VCaP (cell line): ENCODE measurements around the gene ANKRD22.

Source experiments
- H3K27ac ChIP-seq: fragments of 450-650 bp; 2 replicates; pipeline ENCODE4 v1.5.1; 2017
- TF ChIP-seq, protein P1 (sequence below): fragments of 450-650 bp; conservative IDR thresholded peaks from 2 replicates; pipeline ENCODE4 v1.5.1; 2017; ENCODE audit warnings: mild to moderate bottlenecking, moderate library complexity

The ANKRD22 gene

DNA sequence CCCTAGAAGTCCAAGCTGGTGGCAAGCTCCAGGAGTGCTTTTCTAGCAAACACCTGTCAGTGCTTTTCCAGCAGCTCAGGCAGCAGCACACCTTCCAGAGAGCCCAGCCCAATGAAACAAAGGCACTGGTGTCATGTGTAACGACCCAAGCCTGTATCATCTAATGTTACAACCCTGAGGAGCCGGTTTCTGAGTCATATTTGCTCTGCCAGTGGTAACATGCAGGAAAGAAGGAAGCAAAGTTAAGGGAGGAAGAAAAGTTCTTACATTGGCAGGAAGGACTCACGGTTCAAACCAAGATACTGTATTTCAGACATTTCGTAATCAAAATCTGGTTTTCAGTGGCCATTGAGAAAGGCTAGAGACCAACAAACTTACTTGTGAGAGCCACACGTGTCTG lies at the start of gene ANKRD22:
ANKRD22 (minus strand) TSS at position 139 of the 400 bp plus-strand sequence. CDS start 237 bp downstream, outside the sequence.
- TF ChIP-seq, protein P1, sequence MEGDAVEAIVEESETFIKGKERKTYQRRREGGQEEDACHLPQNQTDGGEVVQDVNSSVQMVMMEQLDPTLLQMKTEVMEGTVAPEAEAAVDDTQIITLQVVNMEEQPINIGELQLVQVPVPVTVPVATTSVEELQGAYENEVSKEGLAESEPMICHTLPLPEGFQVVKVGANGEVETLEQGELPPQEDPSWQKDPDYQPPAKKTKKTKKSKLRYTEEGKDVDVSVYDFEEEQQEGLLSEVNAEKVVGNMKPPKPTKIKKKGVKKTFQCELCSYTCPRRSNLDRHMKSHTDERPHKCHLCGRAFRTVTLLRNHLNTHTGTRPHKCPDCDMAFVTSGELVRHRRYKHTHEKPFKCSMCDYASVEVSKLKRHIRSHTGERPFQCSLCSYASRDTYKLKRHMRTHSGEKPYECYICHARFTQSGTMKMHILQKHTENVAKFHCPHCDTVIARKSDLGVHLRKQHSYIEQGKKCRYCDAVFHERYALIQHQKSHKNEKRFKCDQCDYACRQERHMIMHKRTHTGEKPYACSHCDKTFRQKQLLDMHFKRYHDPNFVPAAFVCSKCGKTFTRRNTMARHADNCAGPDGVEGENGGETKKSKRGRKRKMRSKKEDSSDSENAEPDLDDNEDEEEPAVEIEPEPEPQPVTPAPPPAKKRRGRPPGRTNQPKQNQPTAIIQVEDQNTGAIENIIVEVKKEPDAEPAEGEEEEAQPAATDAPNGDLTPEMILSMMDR: no peak
- H3K27ac ChIP-seq: peak within 1 kb of the TSS; percentile 78

DNA sequence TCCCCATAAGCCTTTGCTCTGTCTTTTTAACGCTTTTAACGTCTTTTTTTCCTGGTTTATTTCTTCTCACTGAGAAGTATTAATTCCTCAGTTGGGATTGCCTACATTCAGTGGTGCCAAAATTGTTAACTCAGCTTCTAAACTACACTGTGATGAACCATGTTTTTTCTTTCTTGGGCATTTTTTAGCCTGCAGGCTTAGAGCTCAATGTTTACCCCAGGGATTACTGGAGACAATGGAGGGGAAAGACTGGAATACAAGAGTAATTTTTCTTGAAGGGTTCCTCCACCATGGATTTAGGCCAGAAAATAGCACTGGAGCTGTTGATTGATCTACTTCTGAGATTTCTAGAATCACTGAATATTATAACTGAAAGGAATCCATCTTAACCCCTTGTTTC lies 48.2 kb upstream of the ANKRD22 start:
- no peak overlapping the region for H3K27ac ChIP-seq

DNA sequence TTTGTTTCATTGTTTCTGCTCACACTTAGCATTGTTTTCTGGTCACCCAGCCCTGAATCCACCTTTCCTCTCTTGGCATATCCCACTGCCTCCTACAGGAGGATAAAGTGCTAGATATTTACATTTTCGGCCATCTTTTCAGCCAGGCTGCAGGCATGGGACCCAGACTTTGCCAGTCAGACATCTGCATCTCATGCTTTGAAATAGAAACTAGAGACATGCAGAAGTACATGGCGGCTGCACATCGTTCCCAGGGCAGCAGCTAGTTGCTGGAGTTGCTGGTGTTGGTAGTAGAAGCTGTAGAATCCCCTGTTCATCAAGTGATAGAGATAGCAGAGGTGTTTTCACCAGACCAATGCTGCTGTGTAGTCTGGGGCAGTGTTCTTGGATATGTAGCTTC lies 47.1 kb upstream of the ANKRD22 start:
- TF ChIP-seq, protein P1: no peak
- H3K27ac ChIP-seq: no peak overlapping the region

More for the DNA sequence above, 48.2 kb upstream of the ANKRD22 start:
- TF ChIP-seq, protein P1: no peak

DNA sequence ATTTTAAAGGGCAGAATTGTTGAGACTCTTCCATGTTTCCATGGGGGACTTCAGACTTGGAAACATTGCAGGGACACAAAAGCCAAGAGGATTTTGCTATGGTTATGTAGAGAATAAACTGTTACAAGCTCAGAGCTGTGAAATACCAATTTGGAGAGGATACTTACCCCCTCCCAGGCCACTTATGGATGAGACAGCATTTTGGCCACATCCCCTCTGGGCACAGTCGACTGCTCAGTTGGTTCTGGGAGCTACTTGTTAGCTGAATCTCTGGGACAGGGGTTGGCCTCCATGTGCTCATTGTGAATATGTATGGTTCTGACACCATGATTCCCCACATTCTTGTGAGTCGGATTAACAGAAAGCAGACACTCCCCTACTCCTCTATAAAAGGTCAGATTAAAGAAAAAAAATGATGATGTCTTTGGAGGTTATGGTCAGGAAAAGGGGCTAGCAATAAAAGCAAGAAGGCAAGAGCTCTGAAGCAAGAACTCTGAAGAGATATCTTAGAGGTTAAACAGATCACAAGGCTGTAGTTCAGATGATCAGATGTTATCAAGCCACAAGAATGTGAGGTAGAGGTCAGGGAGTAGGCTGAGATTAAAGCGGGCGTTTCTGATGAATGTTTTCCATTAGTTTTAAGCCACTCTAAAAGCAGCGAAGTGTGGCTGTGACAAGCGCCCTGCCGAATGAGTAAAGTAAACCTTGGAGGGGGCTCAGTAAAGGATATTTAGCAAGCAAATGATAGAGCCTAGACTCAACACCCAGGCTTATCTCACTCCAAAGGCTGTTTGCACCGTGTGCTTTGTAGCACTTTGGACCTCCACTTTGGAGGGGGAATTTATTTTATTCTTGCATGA lies 45.6 kb upstream of the ANKRD22 start:
- TF ChIP-seq, protein P1: no peak
- no peak overlapping the region for H3K27ac ChIP-seq

DNA sequence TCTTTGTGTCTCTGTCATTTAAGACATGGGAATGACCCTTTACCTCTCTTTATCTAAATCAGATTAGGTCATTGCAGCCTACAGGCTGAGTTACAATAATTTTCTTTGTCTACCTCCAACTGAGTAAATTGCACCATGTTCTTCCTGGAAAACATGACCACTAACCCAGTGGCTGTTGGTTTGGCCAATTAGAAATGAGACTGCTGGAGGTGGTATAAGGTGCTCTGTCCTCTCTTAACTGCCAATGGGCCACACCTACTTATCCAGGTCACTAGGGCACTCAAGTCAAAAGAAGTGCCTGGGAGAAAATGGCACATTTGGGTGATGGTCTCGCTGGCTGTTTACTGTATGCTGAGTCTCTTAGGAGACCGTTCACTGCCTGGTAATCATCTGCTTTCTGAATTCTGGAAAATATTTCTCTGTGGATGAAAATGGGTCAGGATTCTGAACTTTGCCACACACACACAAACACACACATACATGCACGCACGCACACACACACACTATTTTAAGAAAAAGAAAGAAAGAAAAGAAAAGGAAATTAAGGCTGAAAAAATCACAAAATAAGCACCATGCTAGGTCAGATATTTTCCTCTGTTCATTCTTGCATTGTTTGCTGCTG lies 44.8 kb upstream of the ANKRD22 start:
- TF ChIP-seq, protein P1: no peak
- H3K27ac ChIP-seq: no peak overlapping the region

DNA sequence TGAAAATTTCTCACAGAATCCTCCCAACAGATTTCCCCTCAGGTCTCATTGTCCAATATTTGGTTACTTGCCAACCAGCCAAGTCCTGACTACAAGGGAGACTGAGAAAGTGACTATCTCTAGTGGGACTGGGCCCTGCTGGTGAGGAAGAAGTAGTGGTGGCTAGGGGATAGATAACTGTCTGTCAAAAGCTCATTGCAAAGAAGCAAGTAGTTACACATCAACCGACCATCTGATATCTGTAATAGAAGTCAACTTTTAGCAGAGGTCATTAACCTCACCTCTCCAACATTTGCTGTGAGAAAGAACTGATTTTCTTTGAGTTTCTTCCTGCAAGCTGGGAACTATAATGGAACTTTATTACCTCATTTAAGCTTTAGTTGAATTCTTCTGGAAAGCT lies 43.6 kb upstream of the ANKRD22 start:
- TF ChIP-seq, protein P1: no peak
- H3K27ac ChIP-seq: no peak overlapping the region

DNA sequence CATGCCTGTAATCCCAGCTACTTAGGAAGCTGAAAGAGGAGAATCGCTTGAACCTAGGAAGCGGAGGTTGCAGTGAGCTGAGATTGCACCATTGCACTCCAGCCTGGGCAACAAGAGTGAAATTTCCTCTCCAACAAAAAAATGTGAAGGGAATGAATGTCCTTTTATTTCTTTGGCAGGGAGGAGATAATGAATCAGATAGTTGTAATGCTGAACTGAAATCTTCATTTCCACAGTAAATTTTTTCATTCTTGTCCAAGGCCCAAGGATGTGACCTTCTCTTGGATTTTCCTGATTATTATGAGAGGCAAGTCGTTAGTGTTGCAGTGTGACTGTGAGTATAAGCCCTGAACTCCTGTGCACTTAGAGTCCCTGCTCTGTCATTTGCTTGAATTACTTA lies 42.0 kb upstream of the ANKRD22 start:
- TF ChIP-seq, protein P1: no peak

More for the DNA sequence above, 42.0 kb upstream of the ANKRD22 start:
- no peak overlapping the region for H3K27ac ChIP-seq
